GM06990 (cell line): ENCODE measurements around the gene POLR2B.

ENCODE experiments used
- DNase-seq: peaks from one replicate; pipeline ENCODE4 v3.0.0-alpha.2; 2011; ENCODE audit not compliant: insufficient read length; ENCODE audit errors: extremely low read depth
- H3K27me3 ChIP-seq: replicated peaks from 2 replicates; pipeline ENCODE4 v1.6.0; 2011; ENCODE audit warnings: low read length; ENCODE audit not compliant: control insufficient read depth, insufficient read depth
- H3K36me3 ChIP-seq: 2 replicates; pipeline ENCODE4 v1.5.1; 2011; ENCODE audit warnings: low read length; ENCODE audit not compliant: control insufficient read depth, insufficient read depth
- H3K4me3 ChIP-seq: replicated peaks from 2 replicates; pipeline ENCODE4 v1.5.1; 2011; ENCODE audit warnings: low read depth, mild to moderate bottlenecking, control low read depth, low read length
- CTCF ChIP-seq: IDR thresholded peaks from 2 replicates; pipeline ENCODE4 v1.5.1; 2011; ENCODE audit warnings: low read length, control low read depth, mild to moderate bottlenecking, inconsistent platforms; ENCODE audit not compliant: insufficient read depth, poor library complexity, severe bottlenecking

POLR2B gene

GRCh38 chr4:56961107-56961500 lies 17.6 kb upstream of the POLR2B start:
- TF ChIP-seq CTCF, result no peak
- H3K4me3 ChIP-seq, result no peak overlapping the region
- DNase-seq, result no peak
- no peaks in the 10 kb centered on the region for H3K27me3 ChIP-seq
- H3K36me3 ChIP-seq, result peaks cover 5% of the 10 kb centered on the region

GRCh38 chr4:56971383-56971782 lies 7.3 kb upstream of the POLR2B start:
- Histone ChIP-seq H3K27me3 (no peaks in the 10 kb centered on the region), H3K36me3 (peaks cover 18% of the 10 kb centered on the region), H3K4me3 (no peak overlapping the region)
- no peak for DNase-seq
- no peak for TF ChIP-seq CTCF

GRCh38 chr4:56972389-56972788 lies 6.3 kb upstream of the POLR2B start:
- Histone ChIP-seq H3K4me3 (no peak overlapping the region), H3K36me3 (peaks cover 15% of the 10 kb centered on the region), H3K27me3 (no peaks in the 10 kb centered on the region)
- DNase-seq, result no peak
- no peak for TF ChIP-seq CTCF

- no peak for DNase-seq
- H3K27me3 ChIP-seq, result no peaks in the 10 kb centered on the region
- H3K4me3 ChIP-seq, result no peak overlapping the region
- no peak for TF ChIP-seq CTCF
- peaks cover 15% of the 10 kb centered on the region for H3K36me3 ChIP-seq
Measured at GRCh38 chr4:56972809-56973208, 5.9 kb upstream of the POLR2B start.

GRCh38 chr4:56973336-56973735 lies 5.4 kb upstream of the POLR2B start:
- TF ChIP-seq CTCF, result no peak
- no peak for DNase-seq
- Histone ChIP-seq H3K36me3 (peaks cover 15% of the 10 kb centered on the region), H3K4me3 (no peak overlapping the region), H3K27me3 (no peaks in the 10 kb centered on the region)

GRCh38 chr4:56976283-56976836 lies 2.3 kb upstream of the POLR2B start:
- Histone ChIP-seq H3K27me3 (no peaks in the 10 kb centered on the region), H3K36me3 (peaks cover 8% of the 10 kb centered on the region), H3K4me3 (peak overlapping the region; percentile 84)
- no peak for TF ChIP-seq CTCF
- no peak for DNase-seq
